NCI-H1105 (cell line): Measurements from ENCODE around the gene ZC3HAV1L.
"Not testable (repeated sequence)": the region's sequence is repeated elsewhere in the genome, so short reads cannot be mapped to it uniquely, and the experiment has no call there.

ENCODE experiments used
- DNase-seq: peaks from one replicate; lab custom pipeline; 2025; lab: John Stamatoyannopoulos, UW

ZC3HAV1L gene

DNA sequence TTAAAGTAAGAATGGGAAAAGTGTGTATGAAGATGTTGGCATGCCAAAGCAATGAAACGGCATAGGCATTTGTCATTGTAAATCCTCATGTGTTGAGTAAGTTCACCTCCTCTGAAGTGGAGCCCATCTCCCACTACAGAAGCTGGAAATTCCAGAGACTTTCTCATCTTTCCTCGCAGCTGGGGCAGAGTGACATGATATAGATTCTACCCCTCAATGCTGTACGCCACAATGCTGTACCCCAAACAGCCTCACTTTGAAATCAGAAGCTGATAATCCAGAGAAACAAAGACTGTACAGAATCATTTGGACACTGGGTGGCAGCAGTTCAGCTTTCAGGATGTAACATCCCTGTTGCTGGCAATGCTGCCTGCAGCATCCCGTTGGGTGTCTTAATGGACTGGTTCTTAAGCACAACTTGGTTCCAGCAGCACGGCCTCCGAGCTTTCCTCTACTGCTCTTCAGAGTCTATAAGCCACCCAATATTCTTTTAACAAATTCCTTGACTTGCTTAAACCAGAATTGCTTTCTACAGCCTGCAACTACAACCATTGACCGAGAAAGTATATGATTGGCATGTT is 18.8 kb downstream of the ZC3HAV1L start:
- DNase-seq: peak; percentile 58

DNA sequence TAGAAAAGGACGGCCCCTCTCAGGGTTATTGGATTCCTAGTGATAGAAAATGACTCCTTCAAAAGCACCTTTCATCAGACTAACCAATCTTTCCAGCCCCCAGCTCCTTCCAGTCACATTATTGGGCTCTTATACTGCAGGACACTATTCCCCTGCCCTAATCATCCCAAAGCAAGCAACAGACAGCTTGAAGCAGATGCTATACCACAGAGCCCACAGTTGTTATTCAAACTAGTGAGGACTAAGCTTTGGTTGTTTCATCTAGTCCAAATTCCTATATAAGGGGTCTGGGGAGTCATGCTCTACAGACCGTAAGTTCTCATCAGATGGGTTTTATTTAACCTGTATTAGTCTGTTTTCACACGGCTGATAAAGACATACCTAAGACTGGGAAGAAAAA is 24.5 kb downstream of the ZC3HAV1L start:
- DNase-seq: no peak

GRCh38 chr7:139004321-139005090 is 31.3 kb downstream of the ZC3HAV1L start:
- no peak for DNase-seq

- DNase-seq: no peak
These were observed 36.4 kb downstream of the ZC3HAV1L start for GRCh38 chr7:138999414-138999813.

- DNase-seq: no peak
These were observed 43.8 kb downstream of the ZC3HAV1L start for GRCh38 chr7:138992052-138992531.

DNA sequence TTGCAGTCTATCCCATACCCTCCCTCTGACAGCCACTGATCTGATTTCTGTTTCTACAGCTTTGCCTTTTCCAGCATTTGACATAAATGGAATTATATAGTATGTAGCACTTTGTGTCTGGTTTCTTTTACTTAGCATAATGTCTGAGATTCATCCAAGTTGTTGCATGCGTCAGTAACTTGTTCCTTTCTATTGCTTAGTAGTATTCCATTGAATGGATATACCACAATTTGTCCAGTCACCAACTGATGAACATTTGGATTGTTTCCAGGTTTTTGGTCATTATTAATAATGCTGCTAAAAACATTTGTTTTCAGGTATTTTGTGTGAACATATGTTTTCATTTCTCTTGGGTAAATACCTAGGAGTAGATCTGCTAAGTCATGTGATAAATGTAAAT is 48.2 kb downstream of the ZC3HAV1L start:
- DNase-seq: no peak

DNA sequence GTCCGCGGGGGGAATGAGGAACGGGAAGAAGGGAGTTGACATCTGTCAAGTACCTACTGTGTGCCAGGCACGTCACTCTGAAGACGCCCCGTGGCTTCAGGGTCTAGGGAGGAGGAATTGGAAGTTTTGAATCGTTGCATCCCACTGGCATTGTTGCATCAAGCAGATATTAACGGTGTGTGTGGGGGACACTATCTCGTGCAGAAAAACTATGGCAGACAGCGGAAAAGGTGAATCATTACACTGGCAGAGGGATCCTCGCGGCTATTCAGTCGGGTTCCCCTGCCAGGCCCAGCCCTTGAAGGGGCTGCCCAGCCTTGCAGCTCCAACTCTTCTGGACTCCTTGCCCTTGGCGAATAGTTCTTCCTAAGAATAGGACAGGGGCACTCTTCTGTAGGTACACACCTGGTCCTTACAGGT is 53.6 kb downstream of the ZC3HAV1L start:
- DNase-seq: no peak

DNA sequence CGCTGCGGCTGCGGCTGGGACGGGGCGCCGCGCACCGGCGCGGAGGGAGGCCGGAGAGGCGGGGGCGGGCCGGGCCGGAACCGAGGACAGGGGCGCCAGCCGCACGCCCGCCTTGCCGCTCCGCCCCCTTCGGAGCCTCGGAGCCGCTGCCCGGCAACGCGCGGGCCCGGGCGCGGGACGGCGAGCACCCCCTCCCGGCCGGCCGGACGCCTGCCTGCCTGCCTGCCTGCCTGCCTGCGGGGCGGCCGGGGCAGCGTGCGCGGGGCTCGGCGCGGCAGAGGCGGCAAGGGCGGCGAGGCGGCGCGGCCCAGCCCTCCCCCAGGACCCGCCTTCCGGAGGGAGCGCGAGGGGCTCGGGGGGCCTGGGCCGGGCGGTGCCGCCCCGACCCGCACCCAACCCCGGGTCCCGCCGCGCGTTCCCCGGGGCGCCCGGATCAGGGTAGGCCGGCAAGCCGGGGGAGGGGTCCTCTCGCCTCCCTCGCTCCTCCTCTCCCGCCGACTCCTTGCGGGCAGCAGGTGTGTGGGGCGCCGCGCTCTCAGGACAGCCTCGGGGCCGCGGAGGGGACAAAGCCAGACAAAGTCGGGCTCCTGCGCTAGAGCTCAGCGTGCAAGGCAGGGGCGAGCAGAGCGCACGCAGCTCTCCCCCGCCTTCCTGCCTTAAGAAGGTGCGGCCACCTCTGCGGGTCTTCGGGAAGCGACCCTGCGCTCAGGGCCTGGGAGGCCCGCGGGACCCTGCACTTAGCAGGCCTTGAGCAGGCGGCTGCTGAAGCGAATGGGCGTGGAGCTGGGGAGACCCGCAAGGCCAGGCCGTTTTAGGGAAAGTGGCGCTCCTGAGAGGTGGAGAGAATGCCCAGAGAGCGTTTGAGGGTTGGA is 54.3 kb downstream of the ZC3HAV1L start, which contains the start of gene KIAA1549:
Gene KIAA1549 (minus strand): TSS at position 58 of the 872 bp plus-strand sequence. CDS start 120 bp downstream, outside the sequence.
- DNase-seq: peak; percentile 50

GRCh38 chr7:138980563-138981291 is 55.1 kb downstream of the ZC3HAV1L start:
- DNase-seq: peak; percentile 11

DNA sequence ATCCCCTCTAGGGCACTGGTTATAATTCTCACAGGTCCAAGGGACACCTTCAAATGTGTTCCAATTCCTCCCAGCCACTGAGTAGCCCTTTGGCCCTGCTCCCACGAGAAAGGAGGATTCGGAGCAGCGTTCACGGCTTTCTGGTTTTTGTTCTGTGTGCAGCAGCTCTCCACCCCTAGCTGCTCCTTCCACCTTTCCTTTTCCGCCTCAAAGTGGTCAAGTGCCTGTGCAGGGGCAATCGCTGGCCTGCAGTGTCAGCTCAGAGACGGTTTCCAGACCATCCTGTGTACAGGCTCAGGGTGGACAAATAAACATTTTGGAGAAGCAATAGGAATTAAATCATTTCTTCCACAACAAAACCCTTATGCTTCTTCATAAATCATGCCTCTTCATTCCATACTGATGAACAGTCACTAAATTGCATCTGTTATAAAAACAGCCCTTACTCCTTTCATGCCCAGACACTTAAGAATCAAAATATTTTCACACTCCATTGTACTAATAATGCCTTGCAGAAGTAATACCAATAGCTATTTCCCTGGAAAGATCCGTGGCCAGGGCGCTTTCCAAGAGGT is 55.8 kb downstream of the ZC3HAV1L start:
- peak; percentile 5 for DNase-seq

DNA sequence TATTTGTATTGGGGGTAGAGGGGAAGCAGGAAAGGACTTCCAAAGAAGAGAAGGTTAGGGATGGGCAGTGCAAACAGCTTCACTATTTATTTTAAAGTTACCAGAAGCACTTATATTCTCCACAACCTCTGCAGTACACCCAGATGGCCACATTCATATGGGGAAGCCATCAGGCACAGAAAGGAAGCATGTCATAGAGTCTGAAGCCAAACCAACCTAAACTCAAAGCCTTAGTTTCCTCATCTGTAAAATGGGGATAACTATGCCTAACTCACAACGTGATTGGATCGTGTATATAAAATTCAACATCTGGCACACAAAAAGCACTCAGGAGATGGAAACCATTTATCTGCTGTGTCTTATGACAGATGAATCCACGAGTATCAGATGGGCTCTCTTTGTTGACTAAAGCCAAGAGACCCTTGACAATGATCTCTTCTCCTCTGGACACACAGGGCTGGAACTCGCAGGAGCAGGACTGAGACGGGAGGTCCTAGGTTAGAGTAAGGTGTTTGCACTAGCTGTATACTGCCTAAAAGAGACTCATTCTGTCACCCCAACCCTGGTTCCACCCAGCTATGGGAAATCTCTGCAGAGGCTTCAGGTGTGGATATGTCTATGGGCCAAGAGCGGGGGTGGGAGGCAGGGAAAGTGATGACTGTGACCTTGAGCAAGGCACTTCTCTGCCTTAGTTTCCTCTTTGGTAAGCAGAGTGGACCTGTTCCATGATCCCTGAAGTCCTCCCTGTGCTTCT is 56.4 kb downstream of the ZC3HAV1L start:
- DNase-seq: no peak

GRCh38 chr7:138978541-138979184 is 57.2 kb downstream of the ZC3HAV1L start:
- DNase-seq: no peak

- not testable (repeated sequence) for DNase-seq
These were observed 59.7 kb downstream of the ZC3HAV1L start for GRCh38 chr7:138976161-138976560.
